Measurements from ENCODE around the gene NEK10. TPM values are rescaled to one million over a fixed set of nuclear protein-coding genes. Genes with fewer than 3 reads are reported as not detected.

Gene NEK10
- total and polyA plus RNA-seq, 2 of the 4 experiments (the other 2 are of a cell fraction), result 2.2 to 6.6 TPM

DNA sequence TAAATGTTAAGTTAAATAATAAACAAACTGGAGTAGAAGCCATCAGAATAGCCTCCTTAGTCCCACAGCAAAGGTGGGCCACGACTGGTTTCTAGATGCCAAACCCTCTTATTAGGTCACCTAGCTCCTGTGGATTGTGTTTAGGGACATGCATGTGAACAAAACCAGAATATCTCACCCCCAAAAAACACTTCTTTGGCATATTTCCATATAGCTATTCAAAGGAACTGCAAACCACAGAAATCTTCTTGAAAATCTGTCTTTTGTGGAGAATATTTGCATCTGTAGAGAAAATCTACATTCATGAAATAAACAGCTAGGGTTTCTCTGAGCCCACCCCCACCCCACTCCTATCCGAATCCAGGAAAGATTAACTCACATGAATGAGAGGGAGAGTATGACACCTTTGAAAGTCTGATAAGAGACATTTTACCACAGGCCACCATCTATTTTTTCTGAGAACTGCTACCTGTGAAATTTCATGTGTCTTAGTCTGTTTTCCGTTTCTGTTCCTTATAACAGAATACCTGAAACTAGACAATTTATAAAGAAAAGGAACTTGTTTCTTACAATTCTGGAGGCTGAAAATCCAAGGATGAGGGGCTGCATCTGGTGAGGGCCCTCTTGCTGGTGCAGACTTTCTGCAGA is 159.4 kb downstream of the NEK10 start:
- Histone ChIP-seq H3K9ac (ENCODE audit: low read depth, low read length) (no peak overlapping the region), H2BK15ac (ENCODE audit: low read depth, low read length) (no peak overlapping the region), H3K9me1 (ENCODE audit: insufficient read depth, low read length) (no peaks in the 10 kb centered on the region), H4K8ac (ENCODE audit: low read depth in 2 of 2, low read length in 2 of 2) (no peak overlapping the region), H3K36me3 (ENCODE audit: control insufficient read depth, insufficient read depth, low read length) (no peaks in the 10 kb centered on the region), H3K14ac (replicated peaks; ENCODE audit: low read depth, low read length) (no peak overlapping the region), H2AK9ac (replicated peaks; ENCODE audit: low read depth, low read length, poor library complexity) (no peak overlapping the region), H2AK5ac (ENCODE audit: low read depth, low read length) (no peak overlapping the region), H3K4me3 (ENCODE audit: insufficient read depth, low read depth, low read length) (no peak overlapping the region), H3K27ac (ENCODE audit: insufficient read depth, low read length) (no peak overlapping the region), H4K91ac (ENCODE audit: insufficient read depth, low read depth, low read length) (no peak overlapping the region), H3K4me1 (ENCODE audit: control insufficient read depth, insufficient read depth, low read length) (no peaks in the 10 kb centered on the region), H3K79me1 (ENCODE audit: low read depth in 1 of 2, low read length in 2 of 2) (no peaks in the 10 kb centered on the region), H2BK20ac (ENCODE audit: low read depth, low read length) (no peak overlapping the region), H3K27me3 (ENCODE audit: control insufficient read depth, insufficient read depth, low read length) (no peaks in the 10 kb centered on the region), H4K5ac (ENCODE audit: low read depth, low read length) (no peak overlapping the region), H3K56ac (ENCODE audit: extremely low read depth, insufficient read depth, low read length) (no peak overlapping the region), H2BK120ac (ENCODE audit: low read depth, low read length) (no peak overlapping the region), H3K18ac (ENCODE audit: low read depth, low read length) (no peak overlapping the region), H3K4me2 (ENCODE audit: low read depth, low read length) (no peak overlapping the region), H2BK5ac (ENCODE audit: low read depth, low read length, poor library complexity, severe bottlenecking) (no peak overlapping the region), H2AFZ (replicated peaks; ENCODE audit: low read length, poor library complexity) (no peak overlapping the region), H3K23ac (ENCODE audit: low read depth, low read length) (no peak overlapping the region), H4K20me1 (ENCODE audit: insufficient read depth, low read length) (no peaks in the 10 kb centered on the region), H3K9me3 (ENCODE audit: control insufficient read depth, insufficient read depth, low read length) (no peaks in the 10 kb centered on the region), H3K4ac (ENCODE audit: low read depth, low read length) (no peak overlapping the region)
- WGBS, 2 experiments (ENCODE audit: extremely low coverage in 2 of 2, insufficient read length in 1 of 2), result no CpG with 5 or more reads among the region's 3 CpGs
- ATAC-seq (ENCODE audit: low read depth) (peak; percentile 24; the same call in 1 of the 2 replicates), DNase-seq (no peak)
- in situ Hi-C loops (cut with MboI; ENCODE audit: low sequenced_read_pairs), result no loop called here
- POLR2A ChIA-PET (ENCODE audit: unreplicated experiment), result no interaction called here
- CTCF ChIA-PET, result interaction anchor here (0.5 to 1.0 kb wide), 2 partner anchors 17 to 44 kb away, joined by 3 read pairs; no protein-coding TSS in a partner anchor
- no TSS peak for BruUV-seq (replicated peaks)
- intact Hi-C loops (cut with micrococcal nuclease), result no loop called here
- TF ChIP-seq MAZ (IDR thresholded peaks at IDR 0.05; ENCODE audit: borderline replicate concordance, low read depth, low read length) (no peak), CHD1 (IDR thresholded peaks at IDR 0.05; ENCODE audit: low read depth, low read length) (no peak), CEBPB (IDR thresholded peaks at IDR 0.05; ENCODE audit: low read depth, low read length) (no peak)
- dilution Hi-C loops (cut with HindIII; ENCODE audit: low sequenced_read_pairs, unreplicated experiment), result no loop called here
